ENCODE results near the gene NBPF4. TPM values are rescaled to one million over a fixed set of nuclear protein-coding genes. Genes with fewer than 3 reads are reported as not detected.
"Not testable (repeated sequence)": the region's sequence is repeated elsewhere in the genome, so short reads cannot be mapped to it uniquely, and the experiment has no call there.

Gene NBPF4
- not detected for polyA plus RNA-seq
- long read RNA-seq, donor 1, result 0 reads
- long read RNA-seq, donor 2, result 0 reads
- long read RNA-seq, donor 3, result 0 reads
- long read RNA-seq, donor 4, result 0 reads
- long read RNA-seq, donor 5, result 0 reads
- long read RNA-seq, donor 6, result 0 reads
- long read RNA-seq, donor 7, result 0 reads
- long read RNA-seq, donor 8, result 0 reads
- long read RNA-seq, donor 9, result 0 reads
- long read RNA-seq, donor 10, result 0 reads
- long read RNA-seq, donor 11, result 0 reads

GRCh38 chr1:108243976-108244375, at the start of gene NBPF4:
TSS of gene NBPF4 (minus strand) at chr1:108244076. CDS start at chr1:108243761, 315 bp downstream.
- WGBS (ENCODE audit: insufficient coverage, low lambda C conversion rate), result no CpG with 5 or more reads among the region's 3 CpGs
- not testable (repeated sequence) for H3K27me3 ChIP-seq (ENCODE audit: control insufficient read depth, insufficient read depth, low read length); DNase-seq; H3K27ac ChIP-seq (ENCODE audit: low read length); H3K4me1 ChIP-seq (ENCODE audit: control insufficient read depth, insufficient read depth, low read length); H3K4me3 ChIP-seq (ENCODE audit: low read length); H3K36me3 ChIP-seq (ENCODE audit: control insufficient read depth, insufficient read depth, low read length); H3K9me3 ChIP-seq (ENCODE audit: control insufficient read depth, low read depth, low read length)

GRCh38 chr1:108282528-108283257, 38.8 kb upstream of the NBPF4 start:
- not testable (repeated sequence) for H3K27me3 ChIP-seq (ENCODE audit: control insufficient read depth, insufficient read depth, low read length); H3K9me3 ChIP-seq (ENCODE audit: control insufficient read depth, low read depth, low read length); H3K4me1 ChIP-seq (ENCODE audit: control insufficient read depth, insufficient read depth, low read length); H3K27ac ChIP-seq (ENCODE audit: low read length); H3K4me3 ChIP-seq (ENCODE audit: low read length); H3K36me3 ChIP-seq (ENCODE audit: control insufficient read depth, insufficient read depth, low read length); DNase-seq
- no CpG with 5 or more reads among the region's 6 CpGs for WGBS (ENCODE audit: insufficient coverage, low lambda C conversion rate)

DNA sequence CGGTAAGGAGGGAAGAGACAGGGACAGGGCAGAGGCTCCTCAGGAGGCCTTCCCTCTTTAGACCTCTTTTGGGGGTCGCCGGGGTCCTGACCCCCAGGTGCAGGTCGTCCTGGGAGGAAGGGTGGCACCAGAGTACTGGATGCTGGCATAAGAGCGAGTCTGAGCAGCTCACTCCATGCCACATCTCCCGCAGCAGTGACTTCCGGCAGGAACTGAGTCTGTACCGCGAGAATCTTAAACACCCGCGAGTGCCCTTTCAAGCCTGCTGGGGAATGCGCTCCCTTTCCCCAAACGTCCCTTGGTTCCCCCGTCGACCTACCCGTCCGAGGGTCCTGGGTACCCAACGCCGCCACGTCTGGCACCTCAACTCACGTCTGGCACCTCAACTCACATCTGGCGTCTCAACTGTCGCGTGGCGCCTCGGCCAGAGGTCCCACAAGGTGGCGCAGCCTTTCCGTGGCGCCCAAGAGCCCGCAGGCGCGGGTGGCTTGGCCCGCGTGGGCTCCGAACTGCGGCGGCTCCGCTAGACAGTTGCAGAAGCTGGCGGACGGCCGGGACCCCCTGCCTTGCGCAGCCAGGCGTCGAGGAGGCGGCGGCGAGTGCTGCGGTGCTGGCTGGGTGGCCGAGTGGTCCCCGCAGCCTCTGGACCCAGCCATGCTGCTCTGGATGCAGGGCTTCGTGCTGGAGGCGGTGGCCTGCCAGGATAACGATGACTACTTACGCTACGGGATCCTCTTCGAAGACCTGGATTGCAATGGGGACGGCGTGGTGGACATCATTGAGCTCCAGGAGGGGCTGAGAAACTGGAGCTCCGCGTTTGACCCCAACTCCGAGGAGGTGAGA, 28.8 kb upstream of the NBPF4 start:
- no CpG with 5 or more reads among the region's 61 CpGs for WGBS (ENCODE audit: insufficient coverage, low lambda C conversion rate)
- H3K4me1 ChIP-seq (ENCODE audit: control insufficient read depth, insufficient read depth, low read length); H3K27me3 ChIP-seq (ENCODE audit: control insufficient read depth, insufficient read depth, low read length); H3K27ac ChIP-seq (ENCODE audit: low read length); H3K9me3 ChIP-seq (ENCODE audit: control insufficient read depth, low read depth, low read length); H3K36me3 ChIP-seq (ENCODE audit: control insufficient read depth, insufficient read depth, low read length); H3K4me3 ChIP-seq (ENCODE audit: low read length); DNase-seq: not testable (repeated sequence)

DNA sequence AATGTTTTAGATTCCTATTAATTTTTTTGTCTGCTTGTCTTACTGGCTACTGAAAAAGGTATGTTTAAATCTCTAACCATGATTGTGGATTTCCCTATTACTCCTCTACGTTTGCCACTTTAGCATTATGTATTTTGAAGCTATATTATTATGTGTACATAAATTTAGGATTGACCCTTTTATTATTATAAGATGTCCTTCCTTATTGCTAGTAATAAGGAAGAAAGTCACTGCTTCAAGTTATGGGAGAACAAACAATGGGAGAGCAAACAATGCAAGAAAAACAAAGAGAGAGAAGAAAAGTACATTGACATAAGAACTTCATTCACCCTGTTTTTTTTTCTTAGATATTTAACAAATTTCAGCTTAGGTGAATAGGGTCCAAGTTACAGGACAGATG, 23.2 kb upstream of the NBPF4 start:
- not testable (repeated sequence) for DNase-seq; H3K4me1 ChIP-seq (ENCODE audit: control insufficient read depth, insufficient read depth, low read length); H3K9me3 ChIP-seq (ENCODE audit: control insufficient read depth, low read depth, low read length); H3K27ac ChIP-seq (ENCODE audit: low read length); H3K27me3 ChIP-seq (ENCODE audit: control insufficient read depth, insufficient read depth, low read length); H3K36me3 ChIP-seq (ENCODE audit: control insufficient read depth, insufficient read depth, low read length); H3K4me3 ChIP-seq (ENCODE audit: low read length)
- no CpG with 5 or more reads among the region's 1 CpG for WGBS (ENCODE audit: insufficient coverage, low lambda C conversion rate)

GRCh38 chr1:108261967-108262366, 18.1 kb upstream of the NBPF4 start:
- not testable (repeated sequence) for H3K4me1 ChIP-seq (ENCODE audit: control insufficient read depth, insufficient read depth, low read length); H3K4me3 ChIP-seq (ENCODE audit: low read length); H3K36me3 ChIP-seq (ENCODE audit: control insufficient read depth, insufficient read depth, low read length); H3K27ac ChIP-seq (ENCODE audit: low read length); H3K27me3 ChIP-seq (ENCODE audit: control insufficient read depth, insufficient read depth, low read length); H3K9me3 ChIP-seq (ENCODE audit: control insufficient read depth, low read depth, low read length); DNase-seq
- WGBS (ENCODE audit: insufficient coverage, low lambda C conversion rate), result no CpG with 5 or more reads among the region's 11 CpGs

DNA sequence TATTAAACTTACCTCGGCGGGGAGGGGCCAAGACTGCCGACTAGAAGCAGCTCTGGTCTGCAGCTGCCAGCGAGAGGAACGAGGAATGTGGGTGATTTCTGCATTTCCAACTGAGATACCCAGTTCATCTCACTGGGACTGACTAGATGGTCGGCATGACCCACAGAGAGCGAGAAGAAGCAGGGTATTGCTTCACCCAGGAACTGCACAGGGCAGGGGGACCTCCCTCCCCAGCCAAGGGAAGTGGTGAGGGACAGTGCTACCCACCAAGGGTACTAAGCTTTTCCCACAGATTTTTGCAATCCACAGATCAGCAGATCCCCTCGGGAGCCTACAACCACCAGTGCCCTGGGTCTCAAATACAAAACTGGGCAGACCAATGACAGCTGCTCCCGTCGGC, 17.6 kb upstream of the NBPF4 start:
- H3K9me3 ChIP-seq (ENCODE audit: control insufficient read depth, low read depth, low read length); H3K36me3 ChIP-seq (ENCODE audit: control insufficient read depth, insufficient read depth, low read length); H3K27ac ChIP-seq (ENCODE audit: low read length); H3K27me3 ChIP-seq (ENCODE audit: control insufficient read depth, insufficient read depth, low read length); H3K4me1 ChIP-seq (ENCODE audit: control insufficient read depth, insufficient read depth, low read length); DNase-seq; H3K4me3 ChIP-seq (ENCODE audit: low read length): not testable (repeated sequence)
- WGBS (ENCODE audit: insufficient coverage, low lambda C conversion rate), result no CpG with 5 or more reads among the region's 10 CpGs

GRCh38 chr1:108260578-108261259, 16.8 kb upstream of the NBPF4 start:
- H3K4me1 ChIP-seq (ENCODE audit: control insufficient read depth, insufficient read depth, low read length); H3K27ac ChIP-seq (ENCODE audit: low read length); H3K36me3 ChIP-seq (ENCODE audit: control insufficient read depth, insufficient read depth, low read length); DNase-seq; H3K4me3 ChIP-seq (ENCODE audit: low read length); H3K9me3 ChIP-seq (ENCODE audit: control insufficient read depth, low read depth, low read length); H3K27me3 ChIP-seq (ENCODE audit: control insufficient read depth, insufficient read depth, low read length): not testable (repeated sequence)
- no CpG with 5 or more reads among the region's 4 CpGs for WGBS (ENCODE audit: insufficient coverage, low lambda C conversion rate)

- H3K9me3 ChIP-seq (ENCODE audit: control insufficient read depth, low read depth, low read length); H3K27me3 ChIP-seq (ENCODE audit: control insufficient read depth, insufficient read depth, low read length); H3K4me1 ChIP-seq (ENCODE audit: control insufficient read depth, insufficient read depth, low read length); H3K27ac ChIP-seq (ENCODE audit: low read length); H3K4me3 ChIP-seq (ENCODE audit: low read length); H3K36me3 ChIP-seq (ENCODE audit: control insufficient read depth, insufficient read depth, low read length); DNase-seq: not testable (repeated sequence)
Observed at GRCh38 chr1:108255426-108255825, 11.6 kb upstream of the NBPF4 start.

DNA sequence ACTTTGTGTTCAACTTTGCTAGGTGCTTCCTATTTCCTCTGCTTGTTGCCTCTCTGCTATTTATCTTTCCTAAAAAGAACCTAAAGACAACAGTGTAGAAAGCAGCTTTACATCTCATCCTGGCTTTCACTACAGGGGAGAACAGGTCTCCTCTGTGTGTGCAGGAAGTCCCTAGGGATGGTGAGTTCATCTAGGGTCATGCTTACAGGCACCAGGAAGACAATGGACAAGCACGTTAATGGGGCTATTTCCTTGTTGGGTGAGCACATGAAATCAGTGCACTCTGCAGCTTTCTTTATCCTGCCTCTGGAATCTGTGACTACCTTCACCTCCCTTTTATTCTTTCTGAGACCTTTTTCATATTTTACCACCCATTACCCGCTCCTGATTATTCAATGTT, 4.5 kb downstream of the NBPF4 start:
- H3K27me3 ChIP-seq (ENCODE audit: control insufficient read depth, insufficient read depth, low read length); H3K4me3 ChIP-seq (ENCODE audit: low read length); DNase-seq; H3K4me1 ChIP-seq (ENCODE audit: control insufficient read depth, insufficient read depth, low read length); H3K27ac ChIP-seq (ENCODE audit: low read length); H3K9me3 ChIP-seq (ENCODE audit: control insufficient read depth, low read depth, low read length); H3K36me3 ChIP-seq (ENCODE audit: control insufficient read depth, insufficient read depth, low read length): not testable (repeated sequence)
- WGBS (ENCODE audit: insufficient coverage, low lambda C conversion rate), result no CpG with 5 or more reads among the region's 2 CpGs

GRCh38 chr1:108235308-108235707, 8.6 kb downstream of the NBPF4 start:
- not testable (repeated sequence) for H3K36me3 ChIP-seq (ENCODE audit: control insufficient read depth, insufficient read depth, low read length); H3K9me3 ChIP-seq (ENCODE audit: control insufficient read depth, low read depth, low read length); DNase-seq; H3K4me3 ChIP-seq (ENCODE audit: low read length); H3K4me1 ChIP-seq (ENCODE audit: control insufficient read depth, insufficient read depth, low read length); H3K27ac ChIP-seq (ENCODE audit: low read length); H3K27me3 ChIP-seq (ENCODE audit: control insufficient read depth, insufficient read depth, low read length)
- WGBS (ENCODE audit: insufficient coverage, low lambda C conversion rate), result no CpG with 5 or more reads among the region's 2 CpGs

Measured in large intestine (tissue), 12 donors.